Pons (tissue), 1 donor: ENCODE data around the gene STOML1.

Experiments
- DNase-seq: peaks from one replicate; pipeline ENCODE4 v3.0.0-alpha.2; 2016; ENCODE audit warnings: low spot score

Gene STOML1

GRCh38 chr15:73991726-73992593, at the start of gene STOML1:
TSS of gene STOML1 (minus strand) at chr15:73992295. CDS start at chr15:73992223, 72 bp downstream.
- DNase-seq = peak; percentile 90

DNA sequence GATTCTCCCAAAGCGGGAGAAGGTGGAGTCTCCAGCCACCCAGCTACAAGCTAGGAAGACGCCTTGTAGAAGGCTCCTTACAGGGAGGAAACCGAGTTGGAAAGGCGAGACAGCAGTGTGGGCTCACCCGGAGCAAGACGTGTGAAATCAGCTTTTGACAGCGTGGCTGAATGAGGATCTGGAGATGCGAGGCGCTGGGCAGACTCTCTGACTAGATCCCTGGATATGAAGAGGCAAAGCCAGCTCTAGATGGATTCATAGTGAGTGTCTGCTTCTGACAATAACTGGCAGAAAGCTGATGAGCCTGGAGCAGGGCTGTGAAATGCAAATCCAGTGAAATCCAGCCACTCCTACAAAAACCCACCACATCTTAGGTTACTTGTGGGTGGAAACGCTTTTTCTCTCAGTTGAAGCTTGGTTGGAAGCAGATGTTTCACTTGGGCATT, 49.2 kb upstream of the STOML1 start:
- no peak for DNase-seq

GRCh38 chr15:74040109-74040850, 48.2 kb upstream of the STOML1 start:
- no peak for DNase-seq

- DNase-seq = no peak
Measured at GRCh38 chr15:74039656-74040010, 47.5 kb upstream of the STOML1 start.

DNA sequence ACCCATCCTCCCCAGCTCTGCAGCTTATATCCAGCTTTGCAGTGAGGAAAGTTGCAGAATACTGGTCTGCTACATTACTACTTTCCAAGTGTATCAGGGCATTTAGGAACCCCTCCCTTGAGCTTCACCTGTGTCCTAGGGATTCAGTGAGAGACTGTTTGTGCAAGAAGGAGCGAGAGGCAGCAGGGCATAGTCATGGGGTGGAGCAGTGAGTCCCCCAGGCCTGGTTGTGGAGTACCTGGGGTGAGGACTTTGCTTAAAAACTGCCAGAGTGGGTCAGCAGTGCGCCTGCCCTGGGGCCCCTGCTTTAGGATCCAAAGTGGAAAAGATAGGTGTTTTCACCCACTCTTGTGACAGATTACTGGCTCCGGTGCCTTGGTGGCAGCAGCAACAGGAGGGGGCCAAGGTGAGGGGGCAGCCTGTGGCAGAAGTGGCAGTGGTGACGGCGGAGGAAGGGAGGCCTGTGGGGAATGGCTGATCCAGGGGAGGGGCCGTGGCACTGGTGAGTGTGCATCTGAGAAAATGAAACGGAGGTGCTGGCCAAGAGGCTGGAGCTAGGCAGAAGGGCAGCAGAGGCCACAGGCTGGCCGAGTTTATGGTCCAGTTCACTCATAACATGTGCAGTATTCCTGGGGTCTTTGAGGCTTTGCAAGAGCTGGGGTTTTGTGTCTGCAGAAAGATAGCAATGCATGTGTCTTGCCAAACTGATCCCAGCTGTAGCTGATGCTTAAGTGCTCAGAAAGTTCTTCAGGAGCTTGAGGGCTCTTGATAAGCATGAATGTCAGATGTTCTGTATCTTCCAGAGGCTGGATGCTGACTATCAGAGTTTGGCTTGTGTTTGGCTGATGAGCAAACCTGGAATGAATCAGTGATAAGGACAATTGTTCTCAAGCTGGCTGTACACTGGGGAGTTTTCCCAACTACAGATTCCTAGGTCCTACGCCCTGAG, 46.9 kb upstream of the STOML1 start:
- DNase-seq = no peak

- DNase-seq = no peak
Measured at GRCh38 chr15:74037171-74038117, 45.3 kb upstream of the STOML1 start.

GRCh38 chr15:74036271-74037170, 44.4 kb upstream of the STOML1 start:
- peak; percentile 21 for DNase-seq

GRCh38 chr15:74035121-74036017, 43.3 kb upstream of the STOML1 start:
- DNase-seq = no peak

- no peak for DNase-seq
Measured at GRCh38 chr15:74034206-74034755, 42.2 kb upstream of the STOML1 start.

DNA sequence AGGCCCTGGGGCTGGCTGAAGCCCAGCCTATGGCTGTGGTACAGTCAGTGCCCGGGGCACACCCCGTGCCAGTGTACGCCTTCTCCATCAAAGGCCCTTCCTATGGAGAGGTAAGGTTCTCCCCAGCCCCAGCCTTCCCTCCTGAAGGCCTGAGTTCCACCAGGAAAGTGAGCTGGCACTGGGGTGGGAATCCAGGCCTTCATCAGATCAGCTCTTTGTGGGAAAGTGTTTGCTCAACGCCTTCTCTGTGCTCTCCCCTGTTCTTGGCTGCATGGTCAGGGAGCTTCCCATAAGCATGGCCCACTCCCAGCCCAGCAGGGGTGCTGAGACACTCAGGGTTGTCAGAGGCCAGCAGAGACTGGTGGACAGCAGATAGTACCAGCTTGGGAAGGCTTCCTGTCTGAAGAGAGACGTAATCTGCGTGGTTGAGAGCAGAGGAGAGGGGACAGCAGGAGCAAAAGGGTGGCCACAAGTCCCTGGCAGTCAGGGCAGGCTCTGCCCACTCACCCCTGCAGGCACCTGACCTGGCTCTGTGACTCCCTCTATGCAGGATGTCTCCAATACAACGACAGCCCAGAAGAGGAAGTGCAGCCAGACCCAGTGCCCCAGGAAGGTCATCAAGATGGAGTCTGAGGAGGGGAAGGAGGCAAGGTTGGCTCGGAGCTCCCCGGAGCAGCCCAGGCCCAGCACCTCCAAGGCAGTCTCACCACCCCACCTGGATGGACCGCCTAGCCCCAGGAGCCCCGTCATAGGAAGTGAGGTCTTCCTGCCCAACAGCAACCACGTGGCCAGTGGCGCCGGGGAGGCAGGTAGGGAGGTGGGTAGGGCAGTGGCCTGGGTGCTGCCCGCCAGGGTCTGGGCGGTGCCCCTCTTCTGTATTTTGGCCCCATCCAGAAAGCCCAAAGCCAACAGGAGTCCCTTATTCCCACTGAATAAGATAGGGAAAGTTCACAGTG, 40.8 kb upstream of the STOML1 start:
- DNase-seq = no peak

GRCh38 chr15:74032046-74032445, 40.0 kb upstream of the STOML1 start:
- no peak for DNase-seq

- no peak for DNase-seq
Measured at GRCh38 chr15:74028646-74029045, 36.6 kb upstream of the STOML1 start.

DNA sequence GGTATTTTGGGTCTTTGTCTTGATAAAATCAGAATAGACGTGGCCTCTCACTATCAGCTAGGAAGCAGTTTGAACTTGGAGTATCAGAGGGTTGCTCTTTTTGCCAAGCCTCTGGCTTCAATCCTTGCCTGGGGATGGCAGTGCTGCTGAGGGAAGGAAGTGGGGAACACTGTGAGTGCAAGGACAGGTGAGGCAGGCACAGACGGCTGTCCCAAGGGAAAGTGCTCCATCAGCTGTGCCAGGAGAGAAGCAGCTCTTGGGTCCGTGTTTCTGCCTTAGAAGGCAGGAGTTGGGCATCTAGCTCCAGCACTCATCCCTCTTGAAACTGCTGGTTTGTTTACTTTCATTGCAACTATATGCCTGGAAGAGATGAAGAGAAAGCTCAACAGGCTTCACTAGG, 35.6 kb upstream of the STOML1 start:
- DNase-seq = no peak

DNA sequence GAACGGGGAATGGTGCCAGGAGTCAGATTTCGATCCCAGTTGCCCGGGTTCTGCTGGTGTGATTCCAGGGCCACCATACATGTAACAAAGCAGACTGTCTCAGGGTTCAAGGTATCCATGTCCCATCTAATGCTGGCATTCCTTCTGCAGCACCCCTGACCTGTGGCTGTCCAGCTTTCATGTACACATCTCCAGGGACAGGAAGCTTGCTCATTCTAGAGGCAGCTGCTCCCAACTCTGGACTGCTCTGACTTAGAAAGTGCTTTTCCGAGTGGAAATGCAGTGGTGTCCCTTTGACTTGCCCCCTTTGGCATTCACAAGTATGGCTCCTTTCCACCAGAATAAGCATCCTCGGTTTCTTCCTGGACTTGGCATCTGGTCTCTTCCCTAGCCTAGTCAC, 33.3 kb upstream of the STOML1 start:
- no peak for DNase-seq

DNA sequence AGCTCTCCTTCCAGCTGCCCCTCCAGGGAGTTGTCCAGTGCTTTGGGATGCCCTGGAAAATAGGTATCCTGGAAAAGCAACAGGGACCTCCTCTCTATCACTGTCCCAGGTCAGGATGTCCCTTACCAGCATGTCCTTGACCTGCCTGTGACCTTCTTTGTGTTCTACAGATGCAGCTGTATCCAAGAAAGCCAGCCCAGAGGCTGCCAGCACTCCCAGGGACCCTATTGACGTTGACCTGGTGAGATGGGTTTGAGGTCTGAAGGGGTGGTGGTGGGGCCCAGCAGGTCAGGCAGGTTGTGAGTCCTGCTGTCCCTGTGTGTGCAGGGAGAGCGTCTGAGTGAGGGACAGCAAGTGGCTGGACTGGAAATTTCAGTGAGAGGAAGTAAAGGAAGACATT, 32.6 kb upstream of the STOML1 start:
- DNase-seq = no peak

GRCh38 chr15:74022706-74023470, 30.8 kb upstream of the STOML1 start:
- no peak for DNase-seq

DNA sequence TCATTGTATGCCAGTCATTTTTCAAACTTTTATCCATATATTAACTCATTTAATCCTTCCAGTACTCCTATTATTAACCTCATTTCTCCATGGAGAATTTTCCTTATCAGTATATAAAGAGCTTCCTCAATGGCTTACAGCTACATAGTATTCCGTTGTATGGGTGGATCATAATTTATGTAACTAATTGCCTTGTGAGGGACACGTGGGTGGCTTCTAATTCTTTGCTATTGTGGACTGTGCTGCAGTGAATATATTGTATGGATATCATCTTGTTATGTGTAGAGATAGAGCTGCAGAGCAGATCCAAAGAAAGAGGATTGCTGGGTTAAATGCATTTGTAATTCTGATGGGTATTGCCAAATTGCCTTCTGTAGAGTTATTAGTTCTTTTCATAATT, 27.6 kb upstream of the STOML1 start:
- no peak for DNase-seq
